T1000 (cell line): ENCODE results near the gene FAF2.

Source experiments
- DNase-seq: peaks from one replicate; lab custom pipeline; 2025; ENCODE audit warnings: mixed read lengths; lab: John Stamatoyannopoulos, UW

Gene FAF2

GRCh38 chr5:176507911-176508310 lies 59.7 kb downstream of the FAF2 start:
- no peak for DNase-seq

- no peak for DNase-seq
These were observed 60.4 kb downstream of the FAF2 start for GRCh38 chr5:176508603-176509002.

- DNase-seq = no peak
These were observed 65.6 kb downstream of the FAF2 start for GRCh38 chr5:176513788-176514187.

- DNase-seq = no peak
These were observed 66.2 kb downstream of the FAF2 start for GRCh38 chr5:176514244-176514950.

- no peak for DNase-seq
These were observed 67.2 kb downstream of the FAF2 start for GRCh38 chr5:176515396-176515795.

GRCh38 chr5:176517053-176517661 lies 69.0 kb downstream of the FAF2 start:
- no peak for DNase-seq

GRCh38 chr5:176519810-176520720 lies 71.9 kb downstream of the FAF2 start:
- DNase-seq = no peak

- DNase-seq = no peak
These were observed 73.1 kb downstream of the FAF2 start for GRCh38 chr5:176521286-176521685.

- no peak for DNase-seq
These were observed 73.6 kb downstream of the FAF2 start for GRCh38 chr5:176521699-176522263.

GRCh38 chr5:176524138-176524537 lies 76.0 kb downstream of the FAF2 start:
- no peak for DNase-seq

GRCh38 chr5:176524987-176525386 lies 76.8 kb downstream of the FAF2 start:
- DNase-seq = no peak

GRCh38 chr5:176525677-176526076 lies 77.5 kb downstream of the FAF2 start:
- DNase-seq = no peak

GRCh38 chr5:176526462-176526861 lies 78.3 kb downstream of the FAF2 start:
- DNase-seq = no peak

- no peak for DNase-seq
These were observed 79.3 kb downstream of the FAF2 start for GRCh38 chr5:176527246-176528222.

GRCh38 chr5:176528301-176528700 lies 80.1 kb downstream of the FAF2 start:
- DNase-seq = no peak

GRCh38 chr5:176528761-176529115 lies 80.6 kb downstream of the FAF2 start:
- DNase-seq = no peak

- DNase-seq = no peak
These were observed 81.0 kb downstream of the FAF2 start for GRCh38 chr5:176529116-176529740.

- no peak for DNase-seq
These were observed 81.6 kb downstream of the FAF2 start for GRCh38 chr5:176529741-176530141.

- no peak for DNase-seq
These were observed 82.3 kb downstream of the FAF2 start for GRCh38 chr5:176530393-176530982.
